HG02870 (cell line): ENCODE data around the gene PRKCA.

Experiments used
- ATAC-seq: cut with Tn5 transposase; IDR thresholded peaks from one replicate; pipeline ENCODE4 v1.9.1; 2021; ENCODE audit warnings: mild to moderate bottlenecking, moderate library complexity; ENCODE audit not compliant: unreplicated experiment

PRKCA gene

DNA sequence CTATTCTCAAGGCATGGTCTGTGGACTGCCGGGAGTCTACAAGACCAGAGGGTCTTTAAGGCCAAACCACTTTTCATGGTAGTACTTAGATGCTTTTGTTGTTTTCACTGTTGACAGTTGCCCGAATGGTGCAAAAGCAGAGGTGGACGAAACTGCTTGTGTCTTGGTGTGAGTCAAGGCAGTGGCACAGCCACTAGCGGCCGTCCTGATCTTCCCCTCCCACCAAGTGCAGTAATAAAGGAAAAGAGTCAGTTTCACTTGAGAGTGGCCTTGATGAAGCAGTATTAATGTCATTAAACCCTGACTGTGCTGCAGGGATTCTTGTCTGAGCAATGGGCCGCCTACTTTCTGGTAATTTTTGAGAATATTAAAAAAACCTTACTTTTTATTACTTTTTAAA is 109.1 kb downstream of the PRKCA start:
- no peak for ATAC-seq

DNA sequence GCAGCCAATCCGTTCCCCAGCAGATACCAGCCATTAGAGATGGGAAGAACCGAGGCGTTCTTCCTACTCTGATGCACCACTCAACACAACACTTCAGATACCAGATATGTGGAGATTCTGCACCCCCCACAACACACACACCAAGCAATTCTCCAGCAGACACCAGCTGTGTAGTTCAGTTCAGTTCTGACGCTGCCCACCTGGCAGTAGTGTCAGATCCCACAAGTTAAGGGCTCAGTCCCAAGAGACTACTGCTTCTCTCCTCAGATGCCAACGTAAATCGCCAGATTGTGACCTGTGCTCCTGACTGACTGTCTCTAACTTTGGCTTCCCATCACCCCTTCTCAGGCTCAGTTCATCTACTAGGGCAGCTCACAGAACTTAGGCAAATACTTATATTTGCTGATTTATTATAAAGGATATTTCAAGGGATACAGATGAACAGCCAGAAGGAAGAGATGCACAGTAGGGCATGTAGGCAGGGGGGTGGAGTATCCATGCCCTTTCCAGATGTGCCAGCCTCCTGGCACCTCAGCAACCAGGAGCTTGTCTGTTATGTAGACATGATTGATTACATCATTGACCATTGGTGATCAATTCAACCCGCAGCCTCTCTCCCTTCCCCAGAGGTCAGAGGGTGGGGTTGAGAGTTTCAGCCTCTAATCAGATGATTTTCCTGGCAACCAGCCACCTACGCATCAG is 110.6 kb downstream of the PRKCA start:
- ATAC-seq: no peak

DNA sequence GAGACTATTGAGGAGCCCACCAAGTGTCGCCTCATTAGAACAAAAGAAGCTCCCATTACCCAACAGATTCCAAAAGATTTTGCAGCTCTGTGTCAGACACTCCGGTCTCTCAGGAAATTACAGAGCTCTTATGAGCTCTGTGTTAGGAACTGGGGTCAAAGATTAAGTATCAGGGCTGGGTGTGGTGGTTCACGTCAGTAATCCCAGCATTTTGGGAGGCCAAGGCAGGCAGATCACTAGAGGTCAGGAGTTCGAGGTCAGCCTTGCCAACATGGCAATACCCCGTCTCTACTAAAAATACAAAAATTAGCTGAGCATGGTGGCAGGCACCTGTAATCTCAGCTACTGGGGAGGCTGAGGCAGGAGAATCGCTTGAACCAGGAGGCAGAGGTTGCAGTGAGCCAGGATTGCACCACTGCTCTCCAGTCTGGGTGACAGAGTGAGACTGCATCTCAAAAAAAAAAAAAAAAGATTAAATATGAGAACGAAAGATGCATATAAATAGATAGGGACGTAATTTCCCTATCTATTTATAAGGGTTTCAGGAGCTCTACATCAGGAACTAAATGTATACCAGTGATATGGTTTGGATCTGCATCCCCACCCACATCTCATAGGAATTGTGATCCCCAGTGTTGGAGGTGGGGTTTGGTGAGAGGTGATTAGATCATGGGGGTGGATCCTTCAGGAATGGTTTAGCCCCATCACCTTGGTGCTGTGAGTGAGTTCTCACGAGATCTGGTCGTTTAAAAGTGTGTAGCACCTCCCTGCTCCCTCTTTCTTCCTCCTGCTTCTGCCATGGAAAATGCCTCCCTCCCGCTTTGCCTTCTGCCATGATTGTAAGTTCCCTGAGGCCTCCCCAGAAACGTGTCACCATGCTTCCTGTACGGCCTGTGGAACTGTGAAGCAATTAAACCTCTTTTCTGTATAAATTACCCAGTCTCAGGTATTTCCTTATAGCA is 111.4 kb downstream of the PRKCA start:
- no peak for ATAC-seq

DNA sequence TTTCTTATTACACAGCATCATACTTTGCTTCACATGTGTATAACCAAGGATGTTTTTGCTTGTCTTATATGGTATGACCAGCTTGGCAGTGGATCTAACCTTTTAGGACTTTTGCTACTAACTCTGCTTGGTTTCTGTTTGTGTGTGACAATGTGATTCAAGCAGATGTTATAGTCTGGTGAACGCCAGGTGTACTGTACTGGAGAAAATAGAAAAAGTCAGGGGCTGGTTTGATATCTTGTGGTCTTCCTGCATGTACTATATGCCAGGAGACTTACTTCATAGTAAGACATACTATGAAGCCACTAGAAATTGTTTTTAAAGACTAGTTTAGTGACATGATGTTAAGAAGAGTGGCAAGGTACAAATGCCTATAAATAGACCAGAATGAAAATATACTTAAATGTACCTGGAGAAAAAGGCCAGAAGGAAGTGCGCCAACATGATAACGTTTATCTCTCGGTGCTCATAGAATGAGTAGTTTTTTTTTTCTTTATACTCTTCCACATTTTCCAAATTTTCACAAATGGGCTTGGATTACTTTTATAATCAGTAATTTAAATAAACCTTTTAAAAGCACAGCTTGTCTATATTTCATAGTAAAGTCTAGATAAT is 112.3 kb downstream of the PRKCA start:
- peak; percentile 69 for ATAC-seq

DNA sequence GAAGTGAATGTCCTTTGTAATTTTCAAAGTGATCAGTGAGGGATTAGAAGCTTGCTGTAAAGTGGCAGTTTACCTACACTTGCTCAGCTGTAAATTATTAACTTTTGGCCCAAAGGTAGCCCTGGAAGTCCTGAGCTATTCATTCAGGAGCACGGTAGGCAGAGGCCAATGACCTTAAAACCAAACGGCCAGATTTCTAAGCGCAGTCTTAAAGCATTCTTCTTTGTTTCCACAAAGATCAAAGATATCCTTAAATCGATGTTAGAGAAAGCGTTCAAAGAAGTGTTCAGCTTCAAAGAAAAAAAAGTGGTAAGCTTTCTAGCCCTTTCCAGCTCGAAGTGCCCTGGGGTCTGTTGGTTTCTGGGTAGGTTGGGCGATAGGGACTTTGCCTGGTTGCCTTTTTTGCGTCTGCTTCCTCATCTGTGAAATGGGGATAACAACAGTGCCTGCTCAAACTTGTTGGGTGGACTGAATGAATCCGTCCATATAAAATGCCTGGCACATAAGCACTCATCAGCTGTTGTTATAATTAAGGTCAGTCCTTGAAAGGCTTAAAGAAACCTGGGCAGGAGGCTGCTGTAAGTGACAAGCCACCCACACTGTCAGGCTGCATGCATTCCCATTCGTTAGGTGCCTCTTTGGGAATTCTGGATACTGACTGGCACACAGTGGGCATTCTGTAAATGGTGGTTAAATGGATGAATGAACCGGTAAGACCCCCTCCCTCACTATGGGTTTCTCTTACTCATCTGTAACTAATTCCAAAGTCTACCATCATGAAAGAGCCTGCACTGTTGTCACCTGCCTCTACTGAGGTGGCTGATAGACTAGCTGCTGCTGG is 113.2 kb downstream of the PRKCA start:
- ATAC-seq: no peak

DNA sequence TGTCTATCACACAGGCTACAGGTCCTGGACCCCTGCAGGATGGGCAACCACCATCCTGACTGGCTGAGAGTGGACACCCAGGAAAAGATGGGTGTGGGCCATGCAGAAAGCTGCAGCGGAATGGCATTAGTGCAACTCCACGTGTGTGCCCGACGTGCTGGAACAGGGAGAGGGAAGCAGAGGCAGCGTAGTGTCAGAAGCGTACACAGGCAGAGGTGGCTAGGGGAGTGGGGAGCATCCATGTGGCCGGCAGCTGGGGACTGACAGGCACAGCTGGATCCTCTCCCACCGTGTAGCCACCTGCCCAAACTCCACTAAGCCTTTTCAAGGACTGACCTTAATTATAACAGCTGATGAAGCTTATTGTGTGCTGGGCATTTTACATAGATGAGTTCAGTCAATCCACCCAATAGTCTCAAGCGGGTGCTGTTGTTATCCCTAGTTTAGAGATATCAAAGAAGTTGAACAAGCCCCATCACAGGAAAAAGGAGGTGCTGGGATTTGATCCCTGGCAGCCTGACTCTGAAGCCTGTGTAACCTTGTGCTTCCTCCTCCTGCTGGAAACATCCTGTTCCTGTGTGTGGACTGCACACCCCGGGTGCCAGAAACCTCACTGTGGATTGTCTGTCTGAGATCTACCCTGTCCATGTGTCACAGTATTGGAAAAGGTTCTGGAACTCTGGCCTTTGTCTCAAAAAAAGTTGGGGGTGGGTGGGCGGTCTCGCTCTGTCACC is 114.0 kb downstream of the PRKCA start:
- no peak for ATAC-seq

DNA sequence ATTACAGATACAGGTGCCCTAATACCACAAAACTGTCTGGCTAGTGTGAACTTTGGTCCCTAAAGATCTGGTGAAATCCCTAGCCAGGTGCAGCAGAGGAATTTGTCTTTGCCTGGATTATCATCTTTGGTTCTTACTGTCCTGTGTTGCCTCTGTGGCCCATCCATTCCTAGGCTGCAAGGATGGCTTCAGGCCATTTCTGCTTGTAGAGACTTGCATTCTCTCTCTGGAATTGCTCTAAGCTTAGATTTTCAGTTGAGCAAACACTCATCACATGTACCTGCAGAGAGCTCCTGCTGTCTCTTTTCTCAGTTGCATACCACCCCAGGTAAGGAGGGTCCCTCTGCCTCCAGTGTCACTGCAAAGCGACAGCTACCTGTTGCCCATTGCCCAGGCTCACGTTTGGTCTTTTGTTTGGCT is 114.9 kb downstream of the PRKCA start:
- no peak for ATAC-seq

DNA sequence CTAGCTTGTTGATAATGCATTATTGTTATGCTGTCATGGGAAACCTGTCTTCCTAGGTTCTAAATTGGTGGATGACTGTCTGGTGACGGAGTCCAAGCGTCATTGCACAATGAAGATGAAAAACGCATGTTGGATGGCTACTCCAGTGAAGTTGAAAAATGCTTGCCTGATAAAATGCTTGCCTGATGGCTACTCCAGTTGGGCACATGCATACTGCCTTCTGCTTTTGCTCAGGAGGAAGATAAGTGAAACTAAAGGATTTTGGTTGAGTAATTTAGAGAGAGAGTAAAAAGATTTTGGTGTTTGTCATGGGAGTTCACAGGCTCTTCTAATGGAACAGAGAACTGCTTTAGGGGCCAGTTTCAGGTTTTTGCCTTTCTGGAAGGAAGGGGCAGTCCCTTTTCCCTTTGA is 118.6 kb downstream of the PRKCA start:
- peak; percentile 47 for ATAC-seq

DNA sequence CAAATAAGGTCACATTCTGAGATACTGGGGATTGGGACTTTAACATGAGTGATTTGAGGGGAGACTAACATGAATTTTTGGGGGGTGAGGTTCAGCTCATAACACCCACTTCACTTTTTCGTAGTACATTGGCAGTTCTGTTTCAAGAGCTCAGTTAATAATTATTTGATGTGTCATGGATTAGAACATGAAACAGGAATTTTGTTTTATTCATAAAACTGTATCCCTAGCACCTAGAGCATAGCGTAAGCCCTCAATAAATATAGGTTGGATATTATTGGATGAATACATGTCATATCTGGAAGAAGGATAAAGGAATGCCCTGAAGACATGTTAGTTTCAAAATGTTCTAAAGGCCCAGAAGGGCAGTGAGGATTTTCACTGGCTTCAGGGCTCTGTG is 119.8 kb downstream of the PRKCA start:
- ATAC-seq: no peak

DNA sequence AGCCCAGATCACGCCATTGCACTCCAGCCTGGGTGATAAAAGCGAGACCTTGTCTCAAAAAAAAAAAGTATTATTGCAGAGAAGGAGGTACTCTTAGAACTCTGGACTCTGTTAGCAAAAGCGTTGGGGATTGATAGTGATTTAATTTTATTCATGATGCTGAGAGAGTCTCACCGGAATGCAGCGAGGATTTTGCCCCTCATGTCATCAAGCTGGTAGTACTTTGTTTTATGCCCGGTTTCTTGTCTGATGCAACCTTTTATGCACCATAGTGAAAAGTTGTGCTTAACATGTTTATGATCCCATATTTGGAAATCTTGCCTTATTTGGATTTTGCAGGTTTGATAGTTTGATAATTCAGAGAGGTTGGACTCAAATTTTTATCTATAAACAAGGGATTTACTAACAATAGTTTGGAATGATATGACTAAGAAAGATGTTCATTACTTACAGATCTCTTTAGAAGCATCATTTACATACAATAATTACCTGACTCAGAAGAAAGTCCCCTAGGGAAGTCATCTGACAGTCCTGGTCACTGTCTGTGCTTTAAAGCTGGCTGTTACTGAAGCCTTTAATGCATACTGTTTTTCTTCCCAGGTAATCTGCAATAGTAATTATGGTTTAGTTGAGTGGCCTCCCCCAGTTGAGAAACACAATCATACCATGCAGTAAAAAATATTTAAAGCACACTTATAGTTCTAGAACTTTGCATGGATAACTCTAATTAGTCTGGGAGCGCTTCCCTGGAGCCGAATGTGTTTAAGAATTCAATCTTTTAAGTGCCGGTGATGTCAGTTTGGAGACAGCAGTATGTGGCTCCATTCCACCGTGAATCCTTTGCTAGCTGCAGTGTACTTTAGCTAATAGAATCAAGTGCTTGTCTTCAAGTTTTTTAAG is 120.9 kb downstream of the PRKCA start:
- ATAC-seq: no peak

DNA sequence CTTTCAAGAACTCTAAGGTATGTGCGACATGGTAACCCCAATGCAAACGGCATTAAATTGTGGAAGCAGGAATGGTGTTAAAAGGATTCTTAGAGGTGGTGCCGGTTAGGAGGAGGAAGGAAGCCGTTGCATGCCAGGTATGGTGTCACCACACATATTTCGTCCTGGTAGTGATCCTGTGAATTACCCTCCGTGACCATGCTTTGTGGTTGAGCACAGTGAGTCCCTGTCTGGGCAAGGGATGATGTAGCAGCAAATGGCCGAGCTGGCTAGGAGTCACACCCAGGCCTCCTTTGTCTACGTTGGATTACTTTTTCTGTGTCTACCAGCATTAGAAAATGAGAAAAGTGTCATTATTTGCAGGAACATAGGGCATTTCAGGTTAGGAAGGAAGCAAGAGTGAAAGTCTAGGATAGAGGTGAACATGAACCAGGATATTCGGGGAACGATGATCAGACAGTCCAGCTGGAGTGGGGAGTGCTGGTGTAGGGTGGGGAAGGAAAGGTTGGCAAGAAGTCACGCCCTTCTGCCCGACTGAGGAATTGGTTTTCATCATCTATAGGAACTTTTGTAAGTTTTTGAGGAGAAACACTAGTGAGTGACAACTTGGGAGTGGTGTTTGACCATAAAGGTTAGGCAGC is 123.5 kb downstream of the PRKCA start:
- ATAC-seq: no peak

DNA sequence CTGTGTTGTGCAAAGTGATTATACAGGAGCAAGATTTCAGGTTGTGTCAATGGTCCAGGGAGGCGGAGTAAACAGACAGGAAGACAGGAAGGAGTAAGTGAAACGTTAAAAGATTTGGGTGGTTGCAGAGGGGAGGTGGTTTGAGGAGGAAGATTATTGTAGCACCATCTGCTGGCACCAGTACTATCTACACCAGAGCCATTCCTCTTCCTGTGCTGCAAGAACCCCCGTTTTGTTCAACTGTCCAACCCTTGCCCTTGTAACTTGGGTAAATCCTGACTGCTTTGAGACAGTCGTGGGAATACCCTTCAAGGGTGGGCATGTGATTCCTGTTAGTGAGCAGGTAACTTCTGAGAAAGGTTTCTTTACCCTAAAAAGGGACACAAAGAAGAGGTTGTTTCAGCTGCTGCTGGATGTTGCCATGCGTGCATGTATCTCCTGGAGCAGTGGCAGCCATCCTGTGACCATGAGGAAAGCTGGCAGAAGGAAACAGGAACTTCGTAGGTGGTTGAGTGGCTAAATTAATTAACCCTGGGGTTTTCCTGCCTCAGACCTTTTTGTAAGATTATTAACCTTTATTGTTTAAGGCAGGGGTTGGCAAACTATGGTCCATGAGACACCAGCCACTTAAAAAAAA is 124.1 kb downstream of the PRKCA start:
- no peak for ATAC-seq

DNA sequence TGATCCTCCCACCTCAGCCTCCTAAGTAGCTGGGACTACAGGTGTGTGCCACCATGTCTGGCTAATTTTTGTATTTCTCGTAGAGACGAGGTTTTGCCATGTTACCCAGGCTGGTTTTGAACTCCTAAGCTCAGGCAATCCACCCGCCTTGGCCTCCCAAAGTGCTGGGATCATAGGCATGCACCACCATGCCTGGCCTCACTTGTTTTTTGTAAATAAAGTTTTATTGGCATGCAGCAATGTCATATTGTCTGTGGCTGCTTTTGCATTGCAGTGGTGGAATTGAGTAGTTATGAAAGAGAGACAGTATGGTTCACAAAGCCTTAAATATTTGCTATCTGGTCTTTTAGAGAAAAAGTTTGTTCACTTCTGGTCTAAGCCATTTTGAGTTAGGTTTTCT is 124.7 kb downstream of the PRKCA start:
- ATAC-seq: no peak

DNA sequence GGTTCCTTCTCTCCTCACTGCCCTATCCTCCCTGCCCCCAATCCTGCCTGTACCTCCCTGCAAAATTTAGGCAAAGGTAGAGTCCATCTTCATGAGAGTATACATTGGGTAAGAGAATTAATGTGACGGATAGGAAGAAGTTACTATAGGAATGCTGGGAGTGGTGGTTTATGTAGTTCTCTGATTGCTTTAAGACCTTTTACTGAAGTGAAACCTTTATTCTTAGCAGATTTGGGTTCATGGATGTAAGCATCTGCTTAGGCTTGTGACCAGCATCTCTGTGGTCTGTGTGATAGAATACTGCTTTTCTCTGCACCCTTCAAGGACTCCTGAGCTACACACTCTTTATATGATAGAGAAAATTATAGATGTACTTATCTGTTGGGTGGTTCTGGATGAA is 127.3 kb downstream of the PRKCA start:
- no peak for ATAC-seq

DNA sequence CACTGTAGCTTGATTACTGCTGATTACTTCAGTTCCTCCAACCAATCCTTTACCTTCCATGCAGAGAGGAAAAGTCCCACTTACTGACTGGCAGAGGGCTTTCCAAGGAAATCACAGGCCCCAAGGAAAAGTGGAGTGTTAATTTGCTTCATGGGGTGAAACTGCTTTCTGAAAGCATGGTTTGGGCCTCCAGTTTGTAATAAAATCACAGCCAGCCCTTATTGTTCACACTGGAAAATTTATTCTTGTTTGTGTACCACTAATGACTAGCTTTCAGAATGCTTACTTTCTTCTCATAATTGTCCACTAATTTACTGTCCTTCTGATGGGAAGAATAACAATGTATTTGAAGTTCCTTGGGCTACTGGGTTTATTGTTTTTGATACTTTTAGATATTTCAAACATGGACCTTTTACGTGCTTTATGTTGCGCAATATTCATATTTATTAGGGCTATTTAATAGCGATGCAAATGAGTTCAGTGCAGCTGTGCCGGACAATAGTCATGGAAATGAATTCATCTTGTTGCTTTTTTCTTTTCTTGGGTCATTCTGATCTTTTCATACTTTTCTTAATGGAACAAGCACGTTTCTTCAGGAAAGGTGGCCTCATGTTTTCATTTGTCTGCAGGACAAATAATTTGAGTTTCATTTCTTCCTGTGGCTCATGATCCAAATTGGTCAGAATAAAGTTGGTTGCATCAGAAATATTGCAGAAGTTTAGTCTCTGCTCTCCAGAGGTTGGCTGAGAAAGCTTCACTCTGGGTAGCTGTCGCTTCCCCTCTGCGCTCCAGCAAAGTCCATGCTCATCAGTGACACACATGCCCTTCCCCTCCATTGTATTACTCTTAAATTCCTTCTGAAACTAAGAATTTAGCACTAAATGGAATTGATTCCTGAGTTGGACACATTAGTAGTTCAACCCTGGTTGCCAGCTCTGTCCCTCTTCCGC is 128.7 kb downstream of the PRKCA start:
- ATAC-seq: no peak

DNA sequence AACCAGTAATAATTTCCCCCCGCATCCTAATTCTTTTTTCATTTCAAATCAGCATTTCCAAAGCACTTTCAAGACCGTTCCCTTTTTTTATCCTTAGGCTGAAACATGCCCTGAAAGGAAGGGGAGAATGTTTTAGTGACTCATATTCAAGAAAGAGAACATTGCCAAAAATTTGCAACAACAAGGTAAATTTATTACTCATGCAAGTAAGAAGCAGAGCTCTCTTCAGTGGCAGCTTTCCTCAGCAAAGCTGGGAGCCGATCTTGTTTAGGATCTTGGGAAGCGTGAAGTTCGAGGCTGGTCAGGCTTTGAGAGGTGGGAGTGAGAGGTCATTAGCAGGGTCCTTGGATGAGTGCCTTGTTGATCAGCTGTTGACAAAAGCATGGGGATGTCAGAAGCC is 129.5 kb downstream of the PRKCA start:
- ATAC-seq: no peak

DNA sequence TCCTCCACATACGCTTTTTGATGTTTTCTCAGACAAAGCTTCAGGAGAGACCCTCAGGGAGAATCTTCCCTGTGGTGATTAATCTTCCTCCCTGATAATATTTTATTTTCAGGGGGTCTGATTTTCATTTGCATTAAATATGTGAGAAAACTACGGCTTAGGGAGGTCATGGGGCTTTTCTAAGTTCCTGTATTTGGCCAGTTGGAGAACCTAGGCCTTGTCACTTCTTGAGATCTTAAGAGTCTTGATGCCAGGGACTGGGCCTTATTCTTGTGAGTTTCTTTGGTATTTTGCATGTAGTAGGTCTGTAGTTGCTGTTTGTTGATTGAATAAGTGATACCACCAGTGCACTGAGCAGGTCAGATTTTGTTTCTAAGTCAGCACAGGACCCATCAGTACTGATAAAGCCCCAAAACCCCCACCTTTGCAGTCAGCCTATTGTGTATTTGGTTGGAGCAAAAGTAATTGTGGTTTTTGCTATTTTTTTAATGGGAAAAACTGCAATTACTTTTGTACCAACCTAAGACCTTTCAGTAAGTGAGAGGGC is 130.1 kb downstream of the PRKCA start:
- no peak for ATAC-seq
